Prostate gland (tissue), 2 donors: Measurements from ENCODE around the gene SPINK2. TPM values are rescaled to one million over a fixed set of nuclear protein-coding genes. Genes with fewer than 3 reads are reported as not detected.

Experiments used
- DNase-seq: peaks from one replicate; pipeline ENCODE4 v3.0.0-alpha.2; 2019; ENCODE audit warnings: low spot score
- H3K27ac ChIP-seq, 2 donors: fragments of 200-600 bp; sonication (generic); 2 replicates each; pipeline ENCODE4 v1.5.1; 2017 to 2019
- H3K27me3 ChIP-seq: fragments of 200-600 bp; sonication (generic); replicated peaks from 2 replicates; pipeline ENCODE4 v1.5.1; 2019; ENCODE audit not compliant: insufficient read depth
- H3K36me3 ChIP-seq, 2 donors: fragments of 200-600 bp; sonication (generic); 1 replicate in 1 of 2; 2 replicates in 1 of 2; pipeline versions ENCODE4 v1.5.1 to v1.8.1; 2017 to 2019
- H3K4me1 ChIP-seq: fragments of 200-600 bp; sonication (generic); replicated peaks from 2 replicates; pipeline ENCODE4 v1.5.1; 2019
- H3K4me3 ChIP-seq, 2 donors: fragments of 200-600 bp; sonication (generic); 2 replicates each; pipeline ENCODE4 v1.5.1; 2017 to 2019
- H3K9me3 ChIP-seq: fragments of 200-600 bp; sonication (generic); 2 replicates; pipeline ENCODE4 v1.5.1; 2017
- CTCF ChIP-seq, 4 experiments: fragments of 200-600 bp in 2 of 4; fragments of 450-650 bp in 2 of 4; sonication (generic) in 2 of 4; IDR thresholded peaks; 1 replicate in 3 of 4; 2 replicates in 1 of 4; pipeline ENCODE4 v1.5.1; 2016 to 2019; ENCODE audit warnings: antibody characterized with exemption in 4 of 4, mild to moderate bottlenecking in 2 of 4, moderate library complexity in 2 of 4
- POLR2A ChIP-seq: fragments of 450-650 bp; IDR thresholded peaks from one replicate; pipeline ENCODE4 v1.6.1; 2016; ENCODE audit warnings: antibody characterized with exemption, mild to moderate bottlenecking
- POLR2AphosphoS5 ChIP-seq: sonication (generic); formaldehyde crosslinking; IDR thresholded peaks from one replicate; pipeline ENCODE4 v1.6.1; 2017; ENCODE audit warnings: antibody characterized with exemption
- WGBS: methylation state at CpG from one replicate; pipeline ENCODE4 v1.1.5; 2018; 5-methylcytosine and 5-hydroxymethylcytosine counted together
- intact Hi-C: fragments of 100-400 bp; cut with DNase I; formaldehyde crosslinking; loops from one replicate; pipeline ENCODE4 v1.14.2; 2022
- total RNA-seq, 2 donors: library from RNA; depleted of rRNA; stranded (reverse); fragments of >200 nt; gene quantifications; one replicate each; pipeline ENCODE4 v1.1.0, GENCODE V29; 2016

SPINK2 gene
- 10 to 100 TPM in 1 of 2 donors, not detected in 1; 53.4 TPM for total RNA-seq

- intact Hi-C loops, result no loop called here
- H3K4me1 ChIP-seq, result no peaks in the 10 kb centered on the region
- TF ChIP-seq POLR2A, result no peak
- TF ChIP-seq CTCF (IDR thresholded peaks at IDR 0.05), result no peak
- TF ChIP-seq POLR2AphosphoS5, result no peak
- WGBS, result 4% methylated on average over 55 of the region's 58 CpGs
- H3K36me3 ChIP-seq, result no peaks in the 10 kb centered on the region
- DNase-seq, result peak; percentile 22
- H3K27me3 ChIP-seq, result no peaks in the 10 kb centered on the region
- H3K27ac ChIP-seq, result no peak within 1 kb of the TSS
- H3K4me3 ChIP-seq, result peak within 1 kb of the TSS; percentile 16 to 32
- H3K9me3 ChIP-seq, result no peaks in the 10 kb centered on the region
Observed at GRCh38 chr4:56821381-56822243, at the start of gene SPINK2. TSS of gene SPINK2 (minus strand) at chr4:56821701. CDS start at chr4:56821662, 39 bp downstream.

- Histone ChIP-seq H3K27me3 (no peaks in the 10 kb centered on the region), H3K36me3 (no peaks in the 10 kb centered on the region), H3K9me3 (no peaks in the 10 kb centered on the region), H3K4me3 (no peak overlapping the region), H3K27ac (no peak overlapping the region), H3K4me1 (no peaks in the 10 kb centered on the region)
- TF ChIP-seq CTCF (IDR thresholded peaks at IDR 0.05), result no peak
- TF ChIP-seq POLR2AphosphoS5, result no peak
- intact Hi-C loops, result no loop called here
- no peak for DNase-seq
- 26% methylated on average over 4 of the region's 4 CpGs for WGBS
Observed at GRCh38 chr4:56870946-56871345, 49.4 kb upstream of the SPINK2 start.

- intact Hi-C loops, result no loop called here
- 91% methylated on average over 7 of the region's 7 CpGs for WGBS
- TF ChIP-seq POLR2A (no peak), POLR2AphosphoS5 (no peak), CTCF (IDR thresholded peaks at IDR 0.05) (no peak)
- Histone ChIP-seq H3K27ac (no peak overlapping the region), H3K27me3 (no peaks in the 10 kb centered on the region), H3K4me1 (no peaks in the 10 kb centered on the region), H3K9me3 (no peaks in the 10 kb centered on the region), H3K4me3 (no peak overlapping the region), H3K36me3 (no peaks in the 10 kb centered on the region)
- DNase-seq, result no peak
Observed at GRCh38 chr4:56863441-56864139, 42.1 kb upstream of the SPINK2 start.

- no peaks in the 10 kb centered on the region for H3K4me1 ChIP-seq
- DNase-seq, result no peak
- intact Hi-C loops, result no loop called here
- no peak overlapping the region for H3K4me3 ChIP-seq
- WGBS, result 9% methylated on average over 1 of the region's 1 CpG
- no peak overlapping the region for H3K27ac ChIP-seq
- H3K36me3 ChIP-seq, result no peaks in the 10 kb centered on the region
- TF ChIP-seq POLR2A, result no peak
- no peak for TF ChIP-seq CTCF (IDR thresholded peaks at IDR 0.05)
- no peak for TF ChIP-seq POLR2AphosphoS5
- H3K27me3 ChIP-seq, result no peaks in the 10 kb centered on the region
- H3K9me3 ChIP-seq, result no peaks in the 10 kb centered on the region
Observed at GRCh38 chr4:56861360-56861759, 39.9 kb upstream of the SPINK2 start.
